NCI-H2227 (cell line): ENCODE results near the gene UGP2.
"Not testable (repeated sequence)": the region's sequence is repeated elsewhere in the genome, so short reads cannot be mapped to it uniquely, and the experiment has no call there.

ENCODE experiments used
- DNase-seq: peaks from one replicate; lab custom pipeline; 2025; ENCODE audit not compliant: unreplicated experiment; lab: John Stamatoyannopoulos, UW

Gene UGP2

GRCh38 chr2:63840081-63840784, 1.5 kb upstream of the UGP2 start:
- DNase-seq: peak; percentile 81

DNA sequence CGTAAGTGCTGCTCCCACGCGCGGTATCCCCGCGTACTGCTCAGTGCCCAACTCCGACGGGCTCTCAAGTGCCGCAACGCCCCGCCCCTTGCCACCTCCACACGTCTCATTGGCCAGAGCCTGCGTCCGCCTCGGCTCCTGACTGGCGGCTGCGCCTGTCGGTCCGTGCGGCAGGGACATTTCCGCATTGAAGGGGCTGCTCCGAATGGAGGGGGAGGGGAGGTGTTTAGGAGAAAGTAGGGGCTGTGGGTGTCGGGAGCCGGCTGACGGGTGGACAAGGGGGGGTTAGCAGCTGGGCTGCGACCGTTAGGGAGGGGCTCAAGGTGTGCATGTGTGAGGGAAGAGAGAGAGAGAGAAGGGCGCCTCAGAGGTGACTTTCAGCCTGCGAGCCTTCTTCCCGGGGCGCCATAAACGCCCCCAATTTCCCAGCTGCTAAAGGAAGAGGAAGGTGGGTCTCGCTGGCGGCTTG, 877 bp upstream of the UGP2 start:
- peak; percentile 99 for DNase-seq

- peak; percentile 41 for DNase-seq
Measured at GRCh38 chr2:63842149-63843061, 709 bp downstream of the UGP2 start.

GRCh38 chr2:63843093-63843492, 1.4 kb downstream of the UGP2 start:
- no peak for DNase-seq

GRCh38 chr2:63843791-63844190, 2.1 kb downstream of the UGP2 start:
- DNase-seq: no peak

GRCh38 chr2:63844616-63845015, 2.9 kb downstream of the UGP2 start:
- no peak for DNase-seq

- no peak for DNase-seq
Measured at GRCh38 chr2:63845866-63846265, 4.2 kb downstream of the UGP2 start.

DNA sequence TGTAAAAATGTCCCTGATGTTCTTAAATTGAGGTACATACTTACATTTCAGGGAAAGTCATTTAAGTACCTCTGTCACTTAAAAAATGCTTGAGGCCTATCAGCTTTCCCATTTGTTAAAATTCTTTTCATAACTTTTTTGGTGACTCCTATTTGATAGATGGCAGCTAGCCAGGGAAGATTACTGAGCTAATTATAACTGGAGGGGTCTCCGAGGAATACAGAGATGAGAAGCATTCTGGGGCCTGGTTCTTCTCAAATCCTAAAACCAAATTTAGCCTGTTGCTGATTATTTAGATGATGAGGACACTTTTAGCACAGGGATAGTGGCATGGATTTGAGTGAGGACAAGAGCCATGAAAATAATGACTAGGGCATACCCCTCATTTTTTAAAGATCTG, 4.8 kb downstream of the UGP2 start:
- no peak for DNase-seq

- DNase-seq: not testable (repeated sequence)
Measured at GRCh38 chr2:63847571-63847970, 5.9 kb downstream of the UGP2 start.

- DNase-seq: no peak
Measured at GRCh38 chr2:63849381-63850203, 7.9 kb downstream of the UGP2 start.

DNA sequence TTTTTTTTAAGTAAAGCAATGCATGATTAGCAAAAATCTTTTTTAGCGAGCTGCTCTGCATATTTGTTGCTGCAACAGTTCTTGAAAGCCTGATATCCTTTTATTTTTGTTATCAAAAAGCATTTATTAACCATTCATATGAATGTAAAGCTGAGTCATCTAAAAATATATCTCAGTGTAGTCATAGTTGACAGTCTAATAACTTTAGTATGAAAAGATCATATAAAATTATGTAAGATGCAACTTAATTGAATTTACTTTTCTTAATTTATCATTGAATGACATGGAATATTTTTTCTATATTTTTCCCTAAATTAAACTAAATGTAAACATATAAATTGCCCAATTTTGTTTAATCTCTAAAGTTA, 8.5 kb downstream of the UGP2 start:
- no peak for DNase-seq

GRCh38 chr2:63850649-63851048, 9.0 kb downstream of the UGP2 start:
- no peak for DNase-seq

DNA sequence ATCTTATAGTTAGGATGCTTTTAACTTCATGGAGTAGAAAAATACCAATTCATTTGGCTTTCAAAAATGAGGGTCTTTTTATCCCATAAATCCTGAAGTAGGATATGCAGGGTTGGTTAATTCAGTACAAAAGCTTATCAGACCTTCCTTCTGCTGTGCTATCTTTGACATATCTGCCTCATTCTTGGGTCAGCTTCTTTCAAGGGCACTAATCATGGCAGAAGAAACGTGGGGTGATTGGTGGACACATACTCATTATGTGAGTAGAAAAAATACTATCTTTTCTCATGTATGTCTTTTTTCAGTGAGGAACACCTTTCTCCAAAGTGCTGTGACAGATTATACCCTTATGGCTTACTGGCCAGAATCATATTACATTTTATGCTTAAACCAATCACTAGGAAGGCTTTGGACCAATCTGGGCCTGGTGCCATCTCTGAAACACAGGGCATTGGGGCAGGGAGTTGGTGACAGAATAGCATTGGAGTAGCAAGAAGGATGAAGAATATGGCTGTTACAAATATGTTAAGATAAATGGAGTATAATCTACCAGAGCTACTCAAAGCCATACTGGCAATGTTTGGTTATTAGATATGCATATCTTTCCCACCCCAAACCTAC, 10.1 kb downstream of the UGP2 start:
- no peak for DNase-seq

DNA sequence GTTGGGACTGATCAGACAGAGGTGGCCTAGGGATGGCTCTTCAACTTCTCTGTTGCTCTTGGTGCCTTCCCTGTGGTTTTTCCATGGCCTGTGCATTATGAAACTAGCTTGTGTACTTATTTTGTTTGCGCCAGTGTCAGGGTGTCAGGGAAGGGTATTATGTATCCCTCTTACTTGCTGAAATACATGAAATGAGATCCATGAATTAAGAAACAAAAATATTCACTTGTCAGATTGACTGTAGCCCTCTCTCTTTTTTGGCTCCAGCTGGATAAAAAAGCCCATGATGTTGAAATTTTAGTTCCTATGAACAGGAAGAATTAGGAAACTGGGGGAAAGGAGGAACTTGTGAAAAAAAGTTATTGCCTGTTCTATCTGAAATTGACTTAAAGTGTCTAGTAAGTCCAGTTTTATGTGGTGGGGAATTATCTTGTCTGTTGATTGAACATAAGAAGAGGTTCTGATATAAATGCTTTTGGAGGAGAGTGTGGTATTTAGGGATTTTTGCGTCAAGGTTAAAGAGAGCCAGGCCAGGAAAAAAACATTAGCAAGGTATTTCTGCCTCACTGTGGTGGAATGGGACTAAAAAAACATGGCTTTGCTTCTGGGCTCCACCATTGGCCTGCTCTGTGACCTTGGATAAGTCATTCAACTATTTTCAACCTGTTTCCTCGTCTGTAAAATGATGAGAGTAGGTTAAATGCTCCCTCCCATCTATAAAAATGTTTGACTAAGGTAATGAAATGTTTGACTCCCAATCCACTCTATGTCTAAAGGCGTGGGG, 12.0 kb downstream of the UGP2 start:
- no peak for DNase-seq

DNA sequence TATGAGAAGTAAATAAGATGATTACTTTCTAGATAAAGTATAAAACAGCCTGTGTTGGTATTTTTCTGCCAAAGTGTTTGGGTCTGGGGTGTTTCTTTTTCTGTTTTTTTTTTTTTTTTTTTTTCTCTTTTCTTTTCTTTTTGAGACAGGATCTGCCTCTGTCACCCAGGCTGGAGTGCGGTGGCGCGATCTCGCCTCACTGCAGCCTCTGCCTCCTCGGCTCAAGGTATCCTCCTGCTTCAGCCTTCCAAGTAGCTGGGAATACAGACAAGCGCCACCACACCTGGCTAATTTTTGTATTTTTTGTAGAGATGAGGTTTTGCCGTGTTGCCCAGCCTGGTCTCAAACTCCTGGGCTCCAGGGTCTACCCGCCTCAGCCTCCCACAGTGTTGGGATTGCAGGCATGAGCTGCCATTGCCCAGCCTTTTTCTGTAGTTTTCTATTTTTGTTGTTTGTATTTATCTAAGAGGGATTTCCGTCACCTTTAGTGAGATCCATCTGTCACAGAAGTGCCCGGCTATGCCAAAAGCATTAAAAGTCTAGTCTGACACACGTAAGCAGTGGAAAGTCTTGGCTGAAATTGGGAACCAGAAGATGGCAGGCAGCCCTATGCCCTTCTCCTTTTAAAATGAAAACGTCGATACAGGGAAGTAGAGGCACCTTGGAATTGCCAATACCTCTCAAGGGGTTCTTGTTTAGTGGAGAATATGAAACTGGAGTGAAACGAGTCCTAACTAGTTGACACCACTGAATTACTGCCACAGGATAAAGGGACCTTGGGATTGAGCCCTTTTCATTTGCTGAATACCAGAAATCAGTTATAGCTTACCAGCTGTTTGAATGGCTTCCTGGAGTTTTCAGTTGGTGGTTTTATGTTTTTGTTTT, 14.0 kb downstream of the UGP2 start:
- DNase-seq: no peak

- no peak for DNase-seq
Measured at GRCh38 chr2:63856303-63856603, 14.6 kb downstream of the UGP2 start.

DNA sequence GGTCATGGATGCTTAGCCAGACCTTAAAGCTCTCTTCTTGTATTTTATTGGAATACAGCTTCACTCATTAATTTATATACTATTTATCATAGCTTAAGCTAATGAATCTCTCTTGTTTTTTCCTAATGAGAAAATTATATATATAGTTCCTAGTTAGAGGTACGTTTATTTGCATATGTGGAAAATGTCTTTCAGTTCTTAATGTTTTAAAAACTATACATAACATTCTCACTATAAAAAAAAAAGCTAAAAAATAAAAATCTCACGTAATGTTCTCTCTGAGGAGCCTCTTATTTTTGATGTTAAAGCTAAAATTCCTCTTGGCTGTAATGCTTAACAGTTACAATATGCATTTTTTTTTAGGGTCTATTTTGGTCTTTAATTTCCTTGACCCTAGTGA, 16.6 kb downstream of the UGP2 start:
- no peak for DNase-seq

DNA sequence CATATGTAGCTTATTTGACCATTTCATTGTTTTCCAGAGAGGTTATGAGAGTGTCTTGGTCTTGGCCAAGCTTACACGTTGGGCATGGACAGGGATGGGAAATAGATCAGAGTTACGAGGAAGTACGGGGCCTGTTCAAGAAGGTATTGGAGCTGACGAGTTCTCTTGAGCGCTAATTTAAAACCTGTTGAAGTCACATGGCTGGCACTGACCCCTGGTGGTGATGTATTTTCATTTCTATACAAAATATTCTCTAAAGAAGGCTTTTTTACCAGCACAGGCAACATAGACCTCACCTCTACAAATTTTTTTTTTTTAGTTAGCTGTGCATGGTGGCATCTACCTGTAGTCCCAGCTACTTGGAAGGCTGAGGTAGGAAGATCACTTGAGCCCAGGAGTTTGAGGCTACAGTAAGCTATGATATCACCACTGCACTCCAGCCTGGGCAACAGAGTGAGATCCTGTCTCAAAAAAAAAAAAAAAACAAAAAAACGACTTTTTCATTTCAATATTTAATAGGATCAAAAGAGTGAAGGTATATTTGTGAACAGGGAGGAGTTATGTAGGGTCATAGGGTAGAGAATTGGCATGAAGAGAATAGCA, 19.6 kb downstream of the UGP2 start:
- DNase-seq: peak; percentile 70

DNA sequence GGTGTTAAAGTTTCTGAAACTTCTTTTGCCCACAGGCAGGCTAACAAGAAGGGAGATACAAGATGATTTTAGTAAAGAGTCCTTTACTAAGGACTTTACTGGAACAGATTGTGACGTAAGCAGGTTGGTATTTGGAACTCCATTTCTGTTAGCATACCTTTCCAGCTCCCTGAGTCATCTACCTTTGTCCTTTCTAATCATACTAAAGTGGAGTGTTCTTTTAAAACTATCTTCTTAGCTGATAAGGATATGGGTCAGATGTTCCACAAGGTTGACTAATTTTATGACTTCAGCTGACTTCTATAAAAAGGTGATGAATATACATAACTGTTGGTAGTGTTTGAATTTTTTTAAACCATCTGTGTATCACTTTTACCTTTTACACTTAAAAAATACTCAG, 21.1 kb downstream of the UGP2 start:
- DNase-seq: no peak
